Coronary artery (tissue), 2 donors: ENCODE data around the gene AMBRA1.
"Not testable (repeated sequence)": the region's sequence is repeated elsewhere in the genome, so short reads cannot be mapped to it uniquely, and the experiment has no call there.

Experiments used
- DNase-seq: peaks from one replicate; pipeline ENCODE4 v3.0.0-alpha.2; 2017; ENCODE audit warnings: low spot score
- H3K27ac ChIP-seq, 2 donors: fragments of 200-600 bp; sonication (generic); one replicate each; pipeline ENCODE4 v1.5.1; 2016 to 2019
- H3K4me3 ChIP-seq: fragments of 200-600 bp; sonication (generic); 2 replicates; pipeline ENCODE4 v1.5.1; 2016; ENCODE audit warnings: mild to moderate bottlenecking, moderate library complexity
- TF ChIP-seq, protein P1 (sequence below): fragments of 200-600 bp; sonication (generic); IDR thresholded peaks from one replicate; pipeline ENCODE4 v1.5.1; 2019; ENCODE audit warnings: antibody characterized with exemption

AMBRA1 gene

DNA sequence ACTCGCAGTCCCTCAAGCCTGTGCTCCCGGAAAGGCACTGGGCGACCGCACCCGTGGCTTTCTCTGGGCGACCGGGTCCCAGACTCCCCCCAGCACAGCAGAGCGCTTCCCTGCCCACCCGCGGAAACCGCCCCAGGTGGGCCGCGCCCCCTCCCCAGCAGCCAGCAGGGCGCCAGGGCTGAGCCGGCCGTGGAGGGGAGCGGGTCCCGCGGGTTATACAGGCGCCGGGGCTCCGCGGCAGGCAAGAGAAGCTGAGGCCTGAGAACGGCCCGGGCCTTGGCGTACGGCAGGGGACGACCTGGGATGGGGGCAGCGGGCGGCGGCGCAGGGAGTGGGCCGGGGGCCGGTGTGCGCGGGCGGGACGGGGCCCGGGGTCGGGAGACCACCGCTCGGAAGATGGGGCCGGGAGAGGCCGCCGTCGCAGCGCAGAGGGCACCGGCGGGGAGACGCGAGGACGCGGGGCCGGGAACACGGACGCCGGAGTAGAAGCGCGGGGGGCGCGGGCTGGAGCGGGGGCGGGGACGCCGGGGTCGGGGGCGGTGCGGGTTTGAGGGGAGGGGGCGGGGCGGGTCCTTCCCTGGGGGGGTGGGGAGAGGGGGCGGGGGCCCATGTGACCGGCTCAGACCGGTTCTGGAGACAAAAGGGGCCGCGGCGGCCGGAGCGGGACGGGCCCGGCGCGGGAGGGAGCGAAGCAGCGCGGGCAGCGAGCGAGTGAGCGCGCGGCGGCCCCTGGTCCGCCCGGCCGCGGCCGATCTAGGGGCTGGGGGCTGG is 212.6 kb downstream of the AMBRA1 start, which contains the start of gene MDK:
Gene MDK, plus strand, starts transcription at position 622 of the 771 bp plus-strand sequence. CDS start 389 bp downstream, outside the sequence.
- no peak for DNase-seq
- Histone ChIP-seq H3K4me3 (peak within 1 kb of the TSS; percentile 80), H3K27ac (peak within 1 kb of the TSS; percentile 47 to 73)
- TF ChIP-seq, protein P1, sequence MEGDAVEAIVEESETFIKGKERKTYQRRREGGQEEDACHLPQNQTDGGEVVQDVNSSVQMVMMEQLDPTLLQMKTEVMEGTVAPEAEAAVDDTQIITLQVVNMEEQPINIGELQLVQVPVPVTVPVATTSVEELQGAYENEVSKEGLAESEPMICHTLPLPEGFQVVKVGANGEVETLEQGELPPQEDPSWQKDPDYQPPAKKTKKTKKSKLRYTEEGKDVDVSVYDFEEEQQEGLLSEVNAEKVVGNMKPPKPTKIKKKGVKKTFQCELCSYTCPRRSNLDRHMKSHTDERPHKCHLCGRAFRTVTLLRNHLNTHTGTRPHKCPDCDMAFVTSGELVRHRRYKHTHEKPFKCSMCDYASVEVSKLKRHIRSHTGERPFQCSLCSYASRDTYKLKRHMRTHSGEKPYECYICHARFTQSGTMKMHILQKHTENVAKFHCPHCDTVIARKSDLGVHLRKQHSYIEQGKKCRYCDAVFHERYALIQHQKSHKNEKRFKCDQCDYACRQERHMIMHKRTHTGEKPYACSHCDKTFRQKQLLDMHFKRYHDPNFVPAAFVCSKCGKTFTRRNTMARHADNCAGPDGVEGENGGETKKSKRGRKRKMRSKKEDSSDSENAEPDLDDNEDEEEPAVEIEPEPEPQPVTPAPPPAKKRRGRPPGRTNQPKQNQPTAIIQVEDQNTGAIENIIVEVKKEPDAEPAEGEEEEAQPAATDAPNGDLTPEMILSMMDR = no peak

DNA sequence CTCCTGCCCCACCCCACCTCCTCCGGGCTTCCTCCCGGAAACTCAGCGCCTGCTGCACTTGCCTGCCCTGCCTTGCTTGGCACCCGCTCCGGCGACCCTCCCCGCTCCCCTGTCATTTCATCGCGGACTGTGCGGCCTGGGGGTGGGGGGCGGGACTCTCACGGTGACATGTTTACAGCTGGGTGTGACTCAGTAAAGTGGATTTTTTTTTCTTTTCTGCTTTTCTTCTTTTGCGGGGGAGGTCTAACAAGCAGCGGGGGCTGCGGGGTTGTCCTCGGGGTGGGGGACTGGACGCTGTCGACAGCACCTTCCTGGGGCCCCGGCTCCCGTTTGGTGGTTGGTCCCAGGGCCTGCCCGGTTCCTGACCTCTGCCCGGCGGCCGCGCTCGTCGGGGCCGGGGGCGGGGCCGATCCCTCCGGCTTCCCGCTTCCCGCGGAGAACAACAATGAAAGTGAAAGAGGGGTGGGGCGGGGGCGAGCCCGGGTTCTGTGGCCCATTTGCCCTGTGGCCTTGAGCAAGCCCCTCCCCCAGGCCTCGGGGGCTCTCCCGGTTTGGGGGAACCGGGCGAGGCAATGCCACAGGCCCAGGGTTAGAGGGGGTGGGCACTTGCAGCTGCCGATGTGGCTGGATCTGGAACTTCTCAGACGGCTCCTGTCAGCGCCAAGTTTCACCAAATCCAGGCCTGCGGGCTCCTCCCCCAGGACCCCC is 213.3 kb downstream of the AMBRA1 start:
- H3K27ac ChIP-seq = peak overlapping the region; percentile 47 to 73
- TF ChIP-seq, protein P1 = no peak
- DNase-seq = no peak
- peak overlapping the region; percentile 80 for H3K4me3 ChIP-seq

DNA sequence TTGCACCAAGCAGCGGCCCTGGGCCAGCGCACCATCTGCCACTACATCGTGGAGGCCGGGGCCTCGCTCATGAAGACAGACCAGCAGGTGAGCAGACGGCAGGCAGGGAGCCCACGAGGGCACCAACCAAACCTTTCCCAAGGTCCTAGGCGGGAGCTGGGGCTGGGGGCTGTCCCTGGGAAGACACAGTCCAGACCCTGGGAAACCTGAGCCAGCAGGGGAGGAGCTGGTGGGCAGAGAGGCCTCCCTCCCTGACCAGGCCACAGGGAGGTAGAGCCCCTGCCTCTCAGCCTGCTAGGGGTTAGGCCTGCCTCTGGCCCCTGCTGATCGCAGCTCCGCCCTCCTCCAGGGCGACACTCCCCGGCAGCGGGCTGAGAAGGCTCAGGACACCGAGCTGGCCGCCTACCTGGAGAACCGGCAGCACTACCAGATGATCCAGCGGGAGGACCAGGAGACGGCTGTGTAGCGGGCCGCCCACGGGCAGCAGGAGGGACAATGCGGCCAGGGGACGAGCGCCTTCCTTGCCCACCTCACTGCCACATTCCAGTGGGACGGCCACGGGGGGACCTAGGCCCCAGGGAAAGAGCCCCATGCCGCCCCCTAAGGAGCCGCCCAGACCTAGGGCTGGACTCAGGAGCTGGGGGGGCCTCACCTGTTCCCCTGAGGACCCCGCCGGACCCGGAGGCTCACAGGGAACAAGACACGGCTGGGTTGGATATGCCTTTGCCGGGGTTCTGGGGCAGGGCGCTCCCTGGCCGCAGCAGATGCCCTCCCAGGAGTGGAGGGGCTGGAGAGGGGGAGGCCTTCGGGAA is 214.1 kb downstream of the AMBRA1 start:
- H3K4me3 ChIP-seq = peak overlapping the region; percentile 80
- not testable (repeated sequence) for DNase-seq
- peak overlapping the region in 1 of 2 donors; percentile 73 for H3K27ac ChIP-seq

DNA sequence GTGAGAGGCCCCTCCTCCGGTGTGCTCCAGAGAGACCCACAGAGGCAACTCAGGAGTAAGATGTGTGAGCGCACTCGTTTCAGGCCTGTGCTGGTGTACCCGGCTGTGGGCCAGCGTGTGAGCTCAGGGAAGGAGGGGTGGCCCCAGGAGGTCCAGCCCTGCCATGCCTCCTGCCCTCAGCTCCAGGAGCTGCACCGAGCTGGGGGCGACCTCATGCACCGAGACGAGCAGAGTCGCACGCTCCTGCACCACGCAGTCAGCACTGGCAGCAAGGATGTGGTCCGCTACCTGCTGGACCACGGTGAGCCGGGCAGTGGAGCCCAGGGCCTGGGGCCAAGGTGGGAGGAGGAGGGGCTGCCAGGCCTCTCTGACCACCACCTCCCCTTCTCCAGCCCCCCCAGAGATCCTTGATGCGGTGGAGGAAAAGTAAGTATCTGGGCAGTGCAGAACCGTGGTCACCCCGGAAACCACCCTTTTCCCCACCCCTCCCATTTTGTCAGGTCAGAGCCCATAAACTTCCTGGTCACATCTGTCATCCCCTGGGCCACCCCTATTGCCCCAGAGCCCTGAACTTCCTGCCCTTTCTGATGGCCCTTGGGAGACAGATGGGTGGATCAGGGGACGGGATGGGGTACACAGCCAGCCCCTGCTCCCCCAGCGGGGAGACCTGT is 214.9 kb downstream of the AMBRA1 start:
- DNase-seq = no peak
- H3K27ac ChIP-seq = no peak overlapping the region
- TF ChIP-seq, protein P1 = no peak
- no peak overlapping the region for H3K4me3 ChIP-seq

DNA sequence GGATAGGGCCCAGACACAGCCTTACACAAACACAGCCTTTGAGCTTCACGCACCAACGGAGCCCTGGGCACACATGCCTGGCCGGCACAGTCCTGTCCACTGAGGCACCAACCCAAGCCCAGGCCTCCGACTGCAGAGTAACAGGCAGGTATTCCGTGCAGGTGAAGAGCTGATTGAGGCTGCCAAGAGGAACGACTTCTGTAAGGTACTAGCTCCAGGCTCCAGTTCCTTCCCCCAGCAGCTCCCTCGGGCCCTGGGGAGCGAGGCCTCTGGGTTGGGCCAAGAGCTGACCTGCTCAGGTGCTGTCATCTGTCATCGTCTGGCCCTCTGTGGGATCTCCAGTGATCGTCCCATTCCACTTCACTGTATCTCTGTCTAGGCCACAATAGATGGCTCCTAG is 215.5 kb downstream of the AMBRA1 start:
- no peak for DNase-seq
- H3K27ac ChIP-seq = no peak overlapping the region
- TF ChIP-seq, protein P1 = no peak
- H3K4me3 ChIP-seq = no peak overlapping the region

DNA sequence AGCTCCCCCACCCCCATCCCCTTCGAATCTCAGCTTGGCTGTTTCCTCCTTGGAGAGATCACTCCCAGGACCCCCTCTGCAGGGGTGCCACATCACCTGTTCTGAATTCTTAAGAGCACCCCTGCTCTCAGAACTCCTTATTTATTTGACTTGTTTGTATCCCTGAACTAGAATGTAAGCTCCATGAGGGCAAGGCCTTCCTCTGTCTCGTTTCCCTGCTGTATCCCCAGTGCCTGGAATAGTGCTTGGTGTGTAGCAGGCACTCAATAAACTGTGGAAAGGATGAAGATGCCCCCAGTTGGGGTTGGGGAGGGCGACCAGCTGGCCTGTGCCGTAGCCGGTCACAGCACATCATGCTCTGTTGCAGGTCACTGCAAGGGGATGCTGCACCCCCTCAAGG is 216.0 kb downstream of the AMBRA1 start:
- TF ChIP-seq, protein P1 = no peak
- Histone ChIP-seq H3K4me3 (no peak overlapping the region), H3K27ac (no peak overlapping the region)
- no peak for DNase-seq

DNA sequence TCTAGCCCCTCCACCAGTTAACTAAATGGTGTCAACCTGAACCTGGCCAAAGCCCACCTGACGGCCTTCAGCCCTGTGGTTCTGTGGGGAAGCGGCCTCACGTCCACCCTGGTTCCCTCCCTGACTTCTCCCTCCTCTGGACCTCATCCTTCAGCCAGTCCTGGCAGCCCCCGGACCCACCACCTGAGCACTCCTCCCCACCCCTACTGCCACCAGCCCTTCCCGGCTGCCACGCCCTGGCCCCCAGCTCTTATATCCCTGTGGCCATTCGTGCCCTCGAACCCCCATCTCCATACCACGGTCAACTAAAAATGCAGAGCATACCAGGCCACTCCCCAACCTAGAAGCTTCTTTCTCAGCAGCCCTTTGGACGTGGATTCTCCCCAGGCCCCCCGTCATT is 216.5 kb downstream of the AMBRA1 start:
- Histone ChIP-seq H3K27ac (no peak overlapping the region), H3K4me3 (no peak overlapping the region)
- no peak for DNase-seq
- TF ChIP-seq, protein P1 = no peak
